HepG2 (cell line): Measurements from ENCODE around the gene NMNAT1. TPM values are rescaled to one million over a fixed set of nuclear protein-coding genes. Genes with fewer than 3 reads are reported as not detected.

Source experiments
- BATF2 ChIP-seq: sonication (generic); formaldehyde crosslinking; IDR thresholded peaks from 2 replicates; pipeline ENCODE4 v1.8.0; 2022; ENCODE audit warnings: mild to moderate bottlenecking, missing genetic modification reagents, moderate library complexity
- DNMT1 ChIP-seq: sonication (generic); formaldehyde crosslinking; IDR thresholded peaks from 2 replicates; pipeline ENCODE4 v1.5.1; 2020; ENCODE audit warnings: mild to moderate bottlenecking, missing genetic modification reagents
- GMEB1 ChIP-seq: sonication (generic); formaldehyde crosslinking; IDR thresholded peaks from 2 replicates; pipeline ENCODE4 v1.5.1; 2020; ENCODE audit warnings: missing genetic modification reagents, mild to moderate bottlenecking, borderline replicate concordance
- JUN ChIP-seq: sonication (generic); formaldehyde crosslinking; IDR thresholded peaks from 2 replicates; pipeline ENCODE4 v1.4.0; 2020; ENCODE audit warnings: mild to moderate bottlenecking, missing genetic modification reagents
- MXD4 ChIP-seq: IDR thresholded peaks from 2 replicates; pipeline ENCODE4 v1.6.1; 2016; ENCODE audit warnings: mild to moderate bottlenecking, missing biosample characterization, missing genetic modification reagents
- PHF20 ChIP-seq: sonication (generic); formaldehyde crosslinking; IDR thresholded peaks from 2 replicates; pipeline ENCODE4 v1.5.0; 2020; ENCODE audit warnings: mild to moderate bottlenecking, missing genetic modification reagents
- ZBTB26 ChIP-seq: IDR thresholded peaks from 2 replicates; pipeline ENCODE4 v1.6.1; 2016; ENCODE audit warnings: missing compliant biosample characterization, missing genetic modification reagents, borderline replicate concordance
- ZBTB40 ChIP-seq, 2 experiments: fragments of 450-650 bp in 1 of 2; sonication (generic) in 1 of 2; formaldehyde crosslinking in 1 of 2; IDR thresholded peaks; 2 replicates each; pipeline versions ENCODE4 v1.6.1 to v1.8.0; 2016 to 2022; ENCODE audit warnings: antibody characterized with exemption in 1 of 2, mild to moderate bottlenecking in 1 of 2, missing genetic modification reagents in 1 of 2
- ZIK1 ChIP-seq: sonication (generic); formaldehyde crosslinking; IDR thresholded peaks from 2 replicates; pipeline ENCODE4 v1.5.0; 2020; ENCODE audit warnings: mild to moderate bottlenecking, low read depth, missing genetic modification reagents, borderline replicate concordance
- ZNF256 ChIP-seq: sonication (generic); formaldehyde crosslinking; conservative IDR thresholded peaks from 2 replicates; pipeline ENCODE4 v1.4.0; 2020; ENCODE audit warnings: missing genetic modification reagents
- ZNF282 ChIP-seq: fragments of 450-650 bp; IDR thresholded peaks from 2 replicates; pipeline ENCODE4 v1.6.1; 2018; ENCODE audit not compliant: partially characterized antibody
- ZNF558 ChIP-seq: sonication (generic); formaldehyde crosslinking; IDR thresholded peaks from 2 replicates; pipeline ENCODE4 v1.9.0; 2022; ENCODE audit warnings: mild to moderate bottlenecking, missing genetic modification reagents, borderline replicate concordance
- polyA plus RNA-seq, 8 experiments: library from polyadenylated mRNA; depleted of rRNA in 3 of 8; stranded (reverse) in 7 of 8; unstranded in 1 of 8; fragments of >200 nt; fragmentation: Illumina TruSeq in 4 of 8; extraction: Trizol in 4 of 8; gene quantifications; 2 replicates each; pipeline versions ENCODE4 v1.2.1 to v1.2.3, GENCODE V29; 2011 to 2016; ENCODE audit warnings: low read depth in 4 of 8, missing spikeins in 1 of 8, mixed read lengths in 1 of 8; ENCODE audit not compliant: insufficient read depth in 1 of 8
- total RNA-seq, 5 experiments: library from RNA; depleted of rRNA; stranded (reverse); fragments of >200 nt; fragmentation: Illumina TruSeq; extraction: Trizol; gene quantifications; 2 replicates each; pipeline ENCODE4 v1.2.3, GENCODE V29; 2016; ENCODE audit warnings: low read depth in 1 of 5
- TF ChIP-seq, protein P1 (sequence below): IDR thresholded peaks from 2 replicates; pipeline ENCODE4 v1.6.1; 2016

The NMNAT1 gene
- total and polyA plus RNA-seq, 2 of the 13 experiments (the other 11 are each of a cell fraction or from before 2014, with no cell fraction given), result 5.6 to 12.2 TPM

DNA sequence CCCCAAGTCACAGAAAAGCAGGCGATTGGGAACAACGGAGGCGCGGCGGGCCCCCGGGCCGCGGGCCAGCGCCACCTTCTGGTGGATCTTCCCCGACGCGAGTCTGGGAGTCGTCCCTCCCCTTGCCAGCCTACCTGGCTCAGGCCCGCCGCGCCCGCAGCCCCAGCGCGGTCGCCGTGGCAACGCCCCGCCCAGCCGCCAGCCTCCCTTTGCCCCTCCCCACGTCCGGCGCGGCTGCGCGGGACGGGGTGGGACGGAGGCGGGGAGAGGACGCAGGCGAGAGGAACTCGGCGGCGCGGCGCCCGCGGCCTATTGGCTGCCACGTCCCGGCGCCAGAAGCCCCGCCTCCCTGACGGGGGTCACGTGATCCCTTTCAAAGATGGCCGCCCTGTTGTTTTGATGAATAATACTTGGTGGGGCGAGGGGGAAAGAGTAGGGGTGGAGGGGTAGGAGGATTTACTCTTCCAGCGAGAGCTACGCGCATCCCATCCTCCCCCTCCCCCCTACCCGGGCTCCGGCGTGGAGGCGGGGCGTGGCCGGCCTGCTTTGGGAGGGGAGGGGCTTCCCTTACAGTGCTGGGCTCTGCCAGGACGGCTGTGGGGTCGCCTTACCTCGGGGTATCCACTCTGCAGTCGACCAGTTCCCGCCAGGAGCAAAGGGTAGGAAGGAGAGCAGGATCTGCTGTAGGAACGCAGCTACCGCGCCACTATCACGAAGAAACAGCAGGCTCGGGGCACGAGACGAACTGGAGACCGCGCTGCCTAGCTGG, 89.5 kb downstream of the NMNAT1 start, which contains the start of gene UBE4B (continued):
- no peak for TF ChIP-seq BATF2
- 0 out of 2 replicates have a peak, but pooled peaks have one; percentile 34 for TF ChIP-seq MXD4
- TF ChIP-seq JUN (CRISPR knock-in tag), result no peak
- no peak for TF ChIP-seq ZIK1 (CRISPR knock-in tag)
- TF ChIP-seq ZBTB26, result no peak
- no peak for TF ChIP-seq ZNF282
- TF ChIP-seq, protein P1, sequence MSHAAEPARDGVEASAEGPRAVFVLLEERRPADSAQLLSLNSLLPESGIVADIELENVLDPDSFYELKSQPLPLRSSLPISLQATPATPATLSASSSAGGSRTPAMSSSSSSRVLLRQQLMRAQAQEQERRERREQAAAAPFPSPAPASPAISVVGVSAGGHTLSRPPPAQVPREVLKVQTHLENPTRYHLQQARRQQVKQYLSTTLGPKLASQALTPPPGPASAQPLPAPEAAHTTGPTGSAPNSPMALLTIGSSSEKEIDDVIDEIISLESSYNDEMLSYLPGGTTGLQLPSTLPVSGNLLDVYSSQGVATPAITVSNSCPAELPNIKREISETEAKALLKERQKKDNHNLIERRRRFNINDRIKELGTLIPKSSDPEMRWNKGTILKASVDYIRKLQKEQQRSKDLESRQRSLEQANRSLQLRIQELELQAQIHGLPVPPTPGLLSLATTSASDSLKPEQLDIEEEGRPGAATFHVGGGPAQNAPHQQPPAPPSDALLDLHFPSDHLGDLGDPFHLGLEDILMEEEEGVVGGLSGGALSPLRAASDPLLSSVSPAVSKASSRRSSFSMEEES (CRISPR knock-in tag), result peak; percentile 70; the same call in 1 of the 2 replicates
- peak; percentile 85 for TF ChIP-seq GMEB1 (CRISPR knock-in tag)
- peak; percentile 30; the same call in 1 of the 2 replicates for TF ChIP-seq DNMT1
- TF ChIP-seq ZBTB40 (IDR thresholded peaks at IDR 0.05), result no peak
- TF ChIP-seq ZBTB40 (CRISPR knock-in tag; IDR thresholded peaks at IDR 0.05), result 0 out of 2 replicates have a peak, but pooled peaks have one; percentile 13
- 0 out of 2 replicates have a peak, but pooled peaks have one; percentile 33 for TF ChIP-seq ZNF256 (CRISPR knock-in tag)
- TF ChIP-seq PHF20 (CRISPR knock-in tag), result peak; percentile 67; the same call in 1 of the 2 replicates
- no peak; the same call in 1 of the 2 replicates for TF ChIP-seq ZNF558
